ENCODE data around the gene DAZL.

Gene DAZL

DNA sequence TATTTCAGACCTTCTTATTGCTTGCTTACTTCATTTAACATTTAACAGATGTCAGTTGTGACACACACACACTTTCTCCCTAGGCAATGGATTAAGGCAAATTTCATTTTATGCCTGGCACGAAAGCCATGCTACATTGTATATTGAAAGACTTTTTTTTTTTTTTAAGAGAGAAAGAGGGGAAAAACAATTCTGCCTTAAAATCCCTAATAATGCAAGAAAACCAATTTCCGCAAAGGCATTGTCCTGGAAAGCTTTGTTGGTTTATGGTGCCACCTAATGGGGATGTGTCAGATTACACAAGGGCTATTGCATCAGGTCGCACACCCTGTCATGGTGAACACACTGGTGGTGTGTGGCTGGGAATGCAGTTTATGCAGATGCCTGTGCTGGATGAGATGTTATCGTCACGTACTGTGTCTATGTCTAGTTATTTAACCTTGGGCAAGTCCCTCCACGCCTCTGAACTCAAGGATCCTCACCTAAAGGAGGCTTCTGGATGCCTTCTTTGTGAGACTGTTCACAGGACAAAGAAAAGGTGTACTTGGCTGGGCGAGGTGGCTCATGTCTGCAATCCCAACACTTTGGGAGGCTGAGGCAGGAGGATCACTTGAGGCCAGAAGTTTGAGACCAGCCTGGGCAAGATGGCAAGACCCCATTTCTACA lies 54.4 kb downstream of the DAZL start (continued):
- TF ChIP-seq SALL2 (tag by site-specific recombination; IDR thresholded peaks at IDR 0.05; ENCODE audit: borderline replicate concordance) (no peak), ELK4 (IDR thresholded peaks at IDR 0.05; ENCODE audit: borderline replicate concordance, low read depth, low read length) (no peak), ZNF2 (tag by site-specific recombination; IDR thresholded peaks at IDR 0.05) (peak; percentile 67; the same call in 1 of the 2 replicates)

DNA sequence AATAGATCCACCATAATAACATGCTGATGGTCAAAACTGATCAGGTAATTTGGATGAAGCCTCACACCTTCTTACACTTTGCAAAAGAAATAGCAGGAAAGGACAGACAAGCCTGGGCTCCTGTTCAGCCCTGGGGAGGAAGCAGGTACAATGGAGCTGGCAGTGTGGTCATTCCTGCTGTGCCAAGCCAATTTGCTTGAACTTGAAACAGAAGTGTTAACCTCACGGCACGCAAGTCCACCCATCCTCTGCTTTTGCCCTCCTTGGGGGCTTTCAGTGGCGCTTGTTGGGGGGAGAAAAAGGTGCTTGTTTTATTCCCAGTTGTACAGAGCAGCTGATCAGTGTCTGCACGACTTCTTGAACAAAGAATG lies 54.9 kb downstream of the DAZL start:
- H3K36me3 ChIP-seq (ENCODE audit: control insufficient read depth in 2 of 2, insufficient read depth in 1 of 2, low read length in 2 of 2): no peaks in the 10 kb centered on the region
- H3K27ac ChIP-seq (ENCODE audit: extremely low read depth, low read depth, low read length): no peak overlapping the region
- H3K4me1 ChIP-seq (ENCODE audit: control insufficient read depth, insufficient read depth, low read length): no peaks in the 10 kb centered on the region
- POLR2A ChIA-PET: no interaction called here
- no peaks in the 10 kb centered on the region for H3K9me3 ChIP-seq (ENCODE audit: control insufficient read depth, insufficient read depth, low read depth, low read length)
- CTCF ChIA-PET: interaction anchor here (0.6 to 3.9 kb wide), 25 partner anchors 12 to 708 kb away, joined by 3 to 67 read pairs (median 3); no protein-coding TSS in a partner anchor
- TF ChIP-seq ZNF621 (tag by site-specific recombination; IDR thresholded peaks at IDR 0.05) (no peak), ZNF10 (tag by site-specific recombination; IDR thresholded peaks at IDR 0.05) (no peak), ZNF140 (tag by site-specific recombination; IDR thresholded peaks at IDR 0.05) (no peak), ZFP3 (tag by site-specific recombination; IDR thresholded peaks at IDR 0.05; ENCODE audit: low read depth) (no peak), SETDB1 (IDR thresholded peaks at IDR 0.05; ENCODE audit: insufficient read length, low read length) (no peak), ZNF792 (tag by site-specific recombination; IDR thresholded peaks at IDR 0.05) (no peak), MYNN (tag by site-specific recombination; IDR thresholded peaks at IDR 0.05; ENCODE audit: borderline replicate concordance) (no peak), ZNF626 (tag by site-specific recombination; IDR thresholded peaks at IDR 0.05) (no peak), ZNF747 (tag by site-specific recombination; IDR thresholded peaks at IDR 0.05) (no peak), ZNF239 (tag by site-specific recombination; IDR thresholded peaks at IDR 0.05) (no peak), MZF1 (tag by site-specific recombination; IDR thresholded peaks at IDR 0.05; ENCODE audit: borderline replicate concordance) (no peak), ZNF274 (IDR thresholded peaks at IDR 0.05; ENCODE audit: low read length) (no peak), ZNF274 (tag by site-specific recombination; IDR thresholded peaks at IDR 0.05; ENCODE audit: borderline replicate concordance) (no peak), HIC1 (tag by site-specific recombination; IDR thresholded peaks at IDR 0.05) (no peak), ZNF600 (tag by site-specific recombination; IDR thresholded peaks at IDR 0.05) (no peak), ZNF184 (tag by site-specific recombination; IDR thresholded peaks at IDR 0.05) (no peak), ZNF223 (tag by site-specific recombination; IDR thresholded peaks at IDR 0.05) (no peak), ZNF645 (tag by site-specific recombination; IDR thresholded peaks at IDR 0.05) (no peak)
- H3K4me3 ChIP-seq (ENCODE audit: low read depth, low read length): no peak overlapping the region

All from HEK293 (cell line).